ENCODE data around the gene MED27.
"Not testable (repeated sequence)": the region's sequence is repeated elsewhere in the genome, so short reads cannot be mapped to it uniquely, and the experiment has no call there.

Gene MED27

DNA sequence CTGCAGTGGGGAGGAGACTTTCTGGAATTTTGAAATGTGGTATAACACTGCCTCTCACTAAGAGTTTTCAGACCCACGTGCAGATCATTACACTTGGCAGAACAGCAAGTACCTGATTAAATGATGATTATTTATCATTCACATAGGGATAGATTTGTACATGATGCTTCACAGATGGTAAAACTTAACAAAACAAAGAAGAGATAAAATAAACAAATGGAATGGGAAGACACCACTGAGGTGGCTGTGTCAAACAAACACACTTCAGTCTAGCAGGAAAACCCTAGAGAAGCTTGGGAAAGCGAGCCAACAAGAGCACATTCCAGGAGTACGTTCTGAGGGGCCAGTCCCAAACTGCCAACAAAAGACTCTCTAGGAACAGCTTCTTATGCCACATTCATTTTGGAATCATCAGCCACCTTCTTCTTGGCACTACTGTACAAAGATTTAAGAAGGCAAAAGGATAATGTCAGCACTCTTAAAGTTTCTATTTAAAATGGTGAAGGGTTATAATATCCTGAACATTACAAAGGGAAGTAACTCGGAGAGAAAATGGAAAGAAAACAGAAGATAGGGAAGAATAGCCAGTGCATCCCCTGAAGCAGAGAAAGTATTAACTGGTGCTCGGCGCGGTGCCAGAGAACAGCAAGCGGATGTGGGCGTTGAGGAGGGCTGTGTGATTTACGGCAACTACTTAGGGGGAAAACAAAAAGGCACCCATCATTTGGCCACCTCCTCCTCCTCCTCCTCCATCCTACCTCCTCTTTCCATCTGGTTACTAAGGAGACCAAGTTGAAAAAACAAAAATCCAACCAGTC is 1.6 kb downstream of the MED27 start:
- DNase-seq (ENCODE audit: extremely low spot score, insufficient read length, low read depth) (no peak), FAIRE-seq (no peak)

DNA sequence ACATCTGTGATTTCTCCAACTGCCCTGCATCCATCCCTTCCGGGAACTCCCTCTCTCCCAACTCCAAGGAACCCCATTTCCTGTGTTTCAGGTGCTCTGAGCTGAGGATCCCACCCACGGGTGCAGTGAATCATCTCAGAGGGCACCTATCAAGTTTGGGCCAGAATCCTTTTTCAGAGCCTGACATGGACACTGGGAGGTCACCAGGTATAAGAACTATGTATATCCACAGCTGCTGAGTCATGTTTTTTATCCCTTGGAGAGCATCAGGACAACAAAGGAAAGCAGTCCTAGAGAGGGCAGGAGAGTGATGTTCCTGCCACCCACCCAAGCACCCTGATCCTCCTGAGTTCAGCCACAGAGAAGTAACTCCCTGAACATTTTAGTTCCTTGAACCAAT is 3.8 kb downstream of the MED27 start:
- FAIRE-seq (no peak), DNase-seq (ENCODE audit: extremely low spot score, insufficient read length, low read depth) (no peak)

DNA sequence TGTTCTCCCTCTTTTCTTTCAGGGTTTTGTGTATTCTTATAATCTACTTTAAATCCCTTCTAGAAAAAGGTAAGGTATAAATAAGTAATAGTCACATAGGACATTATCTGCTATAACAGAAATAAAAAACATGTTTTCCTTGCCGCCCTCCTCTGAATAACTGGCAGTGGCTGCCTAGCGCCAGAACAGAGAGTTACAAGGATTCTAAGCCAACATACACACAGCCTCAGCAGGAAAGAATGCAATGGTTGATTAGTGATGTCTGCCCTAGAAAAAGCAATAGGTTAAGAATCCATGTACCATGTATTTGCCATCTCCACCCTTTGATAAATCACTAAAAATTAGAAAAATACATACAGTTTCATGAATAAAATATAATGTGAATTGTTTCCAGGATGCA is 4.9 kb downstream of the MED27 start:
- DNase-seq (ENCODE audit: extremely low spot score, insufficient read length, low read depth) (no peak), FAIRE-seq (no peak)

DNA sequence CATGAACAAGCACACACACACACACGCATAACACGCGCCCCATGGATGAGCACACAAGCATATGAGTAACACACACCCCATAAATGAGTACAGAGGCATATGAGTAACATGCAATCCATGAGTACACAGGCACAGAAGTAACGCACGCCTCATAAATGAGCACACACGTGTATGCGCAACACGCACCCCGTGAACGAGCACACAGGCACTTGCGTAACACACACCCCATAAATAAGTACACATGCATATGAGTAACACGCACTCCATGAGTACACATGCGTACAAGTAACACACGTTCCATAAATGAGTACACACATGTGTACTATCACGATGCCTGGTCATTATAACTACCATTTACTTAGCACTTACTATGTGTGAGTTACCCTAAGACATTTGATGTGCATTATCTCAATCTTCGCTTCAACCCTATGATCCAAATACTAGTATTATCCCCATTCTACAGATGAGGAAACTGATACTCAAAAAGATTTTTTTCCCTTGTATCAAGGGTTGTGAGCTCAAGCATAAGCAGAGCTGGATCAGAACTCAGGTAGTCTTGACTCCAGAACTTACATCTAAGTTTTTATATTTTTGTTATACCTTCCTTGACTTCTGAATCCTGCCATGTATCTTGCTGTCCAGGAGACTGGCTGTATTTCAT is 7.7 kb downstream of the MED27 start:
- DNase-seq (ENCODE audit: extremely low spot score, insufficient read length, low read depth) (no peak), FAIRE-seq (no peak)

DNA sequence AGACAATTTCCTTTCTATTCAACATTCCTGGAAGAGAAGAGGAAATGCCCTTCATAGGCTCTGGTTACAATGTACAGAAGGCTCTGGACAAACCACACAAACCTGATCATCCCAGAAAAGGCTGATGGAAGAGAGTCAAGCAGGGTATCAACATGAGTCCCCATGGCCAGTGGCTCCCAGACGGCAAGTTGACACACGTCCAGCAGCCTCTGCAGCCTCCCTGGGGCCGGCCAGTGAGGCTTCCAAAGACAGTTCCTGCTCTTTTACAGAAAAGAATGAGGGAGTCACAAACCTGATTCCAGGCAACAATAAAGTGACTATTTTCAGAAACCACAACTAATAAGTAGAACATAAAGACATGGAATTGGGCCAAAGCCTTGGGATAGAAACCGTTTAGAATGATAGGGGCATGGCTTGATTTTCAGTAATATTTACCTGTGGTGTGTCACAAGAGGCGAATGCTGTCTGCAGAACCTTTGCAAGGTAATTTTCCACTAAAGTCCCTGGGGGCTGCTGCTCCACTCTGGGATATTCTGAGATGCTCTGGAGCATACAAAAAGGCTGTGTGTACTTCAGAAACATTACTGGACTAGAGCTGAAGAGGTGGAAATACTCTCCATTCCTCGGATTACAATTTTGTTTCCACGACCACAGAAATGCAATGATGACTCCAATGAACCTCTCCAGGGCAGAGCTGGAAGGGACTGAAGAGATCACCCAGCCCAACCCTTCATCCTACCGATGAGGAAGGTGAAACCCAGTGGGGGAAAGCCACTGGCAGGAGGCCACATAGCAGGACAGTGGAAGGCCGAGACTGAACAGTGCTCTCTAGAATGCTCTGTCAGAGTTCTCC is 10.4 kb downstream of the MED27 start:
- no peak for DNase-seq (ENCODE audit: extremely low spot score, insufficient read length, low read depth)
- no peak for FAIRE-seq

DNA sequence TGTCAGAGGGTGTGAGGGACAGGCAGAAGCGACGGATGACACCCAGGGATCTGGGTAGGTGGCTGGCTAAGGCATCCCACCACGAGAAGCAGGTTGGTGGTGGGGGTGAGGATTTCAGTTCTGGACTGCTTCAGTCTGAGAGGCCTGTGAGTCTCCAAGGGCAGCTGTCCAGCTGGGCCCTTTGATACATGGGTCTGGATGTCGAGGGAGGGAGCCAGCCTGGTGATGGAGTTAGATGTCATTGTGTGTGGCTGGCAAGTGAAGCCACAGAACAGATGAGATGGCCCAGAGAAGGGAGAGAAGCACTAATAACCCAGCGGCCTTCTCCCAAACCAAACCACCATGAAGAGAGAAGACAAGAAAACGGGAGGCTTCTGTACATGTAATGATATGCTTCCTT is 11.1 kb downstream of the MED27 start:
- FAIRE-seq (no peak), DNase-seq (ENCODE audit: extremely low spot score, insufficient read length, low read depth) (no peak)

DNA sequence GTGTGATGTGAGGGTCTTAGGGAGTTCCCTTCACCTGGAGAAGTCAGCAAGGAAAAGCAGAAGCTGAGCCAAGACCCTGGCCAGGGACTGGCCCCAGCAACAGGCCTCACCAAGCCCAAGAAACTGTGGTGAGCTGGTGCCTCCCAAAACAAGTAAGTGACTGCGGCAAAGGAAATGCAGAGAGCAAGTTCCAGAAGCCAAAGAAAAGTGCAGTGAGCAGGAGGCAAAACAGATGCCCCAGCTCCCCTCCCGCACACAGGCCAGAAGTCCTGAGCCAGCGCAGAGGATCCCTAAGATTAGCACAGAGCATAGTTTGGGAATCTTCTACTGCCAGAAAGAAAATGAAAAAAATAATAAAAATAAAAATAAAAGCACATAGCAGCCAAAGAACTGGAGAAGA is 13.2 kb downstream of the MED27 start:
- DNase-seq (ENCODE audit: extremely low spot score, insufficient read length, low read depth) = no peak
- FAIRE-seq = no peak

DNA sequence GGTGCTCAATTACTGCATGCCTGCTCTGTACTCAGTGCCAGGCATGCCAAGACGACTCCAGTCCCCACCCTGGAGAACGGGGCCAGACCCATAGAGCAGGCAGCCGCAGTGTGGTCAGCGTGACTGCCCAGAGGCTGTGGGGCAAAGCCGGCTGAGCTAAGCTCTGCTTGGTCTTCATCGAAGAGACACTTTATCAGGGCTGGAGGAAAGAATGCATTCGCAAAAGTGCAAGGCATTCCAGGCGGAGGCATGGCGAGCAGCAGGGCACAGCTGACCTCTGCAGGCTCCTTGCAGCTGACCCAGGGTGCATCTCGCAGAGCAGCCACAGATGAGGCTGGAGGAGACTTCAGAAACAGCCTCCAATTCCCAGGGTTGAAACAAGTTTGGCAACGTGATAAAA is 13.6 kb downstream of the MED27 start:
- FAIRE-seq (no peak), DNase-seq (ENCODE audit: extremely low spot score, insufficient read length, low read depth) (no peak)

DNA sequence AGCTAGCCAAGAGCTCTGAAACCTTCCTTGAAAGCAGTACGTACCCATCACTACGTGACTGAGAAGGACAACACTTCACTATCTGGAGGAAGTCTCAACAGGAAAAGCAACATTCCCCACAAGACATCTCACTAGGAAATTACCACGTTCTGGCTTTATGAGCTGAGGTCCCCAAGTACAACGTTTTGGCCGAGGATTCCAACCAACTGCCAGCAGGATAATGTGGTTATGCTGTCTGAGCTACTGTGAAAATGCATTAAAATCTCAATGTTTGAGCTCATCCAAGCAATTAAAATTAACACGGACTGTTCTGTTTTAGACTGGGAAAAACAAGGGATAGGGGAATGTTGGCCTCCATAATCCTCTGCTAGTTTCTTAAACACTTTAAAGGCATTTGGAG is 16.4 kb downstream of the MED27 start:
- no peak for FAIRE-seq
- no peak for DNase-seq (ENCODE audit: extremely low spot score, insufficient read length, low read depth)

DNA sequence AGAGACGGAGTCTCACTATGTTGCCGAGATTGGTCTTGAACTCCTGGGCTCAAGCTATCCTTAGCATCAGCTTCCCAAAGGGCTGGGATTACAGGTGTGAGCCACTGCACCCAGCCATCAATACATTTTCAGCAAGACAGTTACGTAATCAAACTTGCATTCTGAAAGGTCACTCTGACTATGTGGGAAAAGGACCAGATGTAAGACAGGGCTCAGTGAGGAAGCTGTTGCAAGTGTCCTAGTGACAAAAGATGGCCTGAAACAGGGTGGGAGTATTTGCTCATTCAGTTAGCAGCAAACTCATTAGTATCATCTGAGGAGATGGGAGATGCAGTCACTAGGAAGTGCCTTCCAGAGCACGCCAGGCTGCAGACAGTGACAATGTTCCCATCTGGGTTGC is 16.9 kb downstream of the MED27 start:
- FAIRE-seq (no peak), DNase-seq (ENCODE audit: extremely low spot score, insufficient read length, low read depth) (no peak)

DNA sequence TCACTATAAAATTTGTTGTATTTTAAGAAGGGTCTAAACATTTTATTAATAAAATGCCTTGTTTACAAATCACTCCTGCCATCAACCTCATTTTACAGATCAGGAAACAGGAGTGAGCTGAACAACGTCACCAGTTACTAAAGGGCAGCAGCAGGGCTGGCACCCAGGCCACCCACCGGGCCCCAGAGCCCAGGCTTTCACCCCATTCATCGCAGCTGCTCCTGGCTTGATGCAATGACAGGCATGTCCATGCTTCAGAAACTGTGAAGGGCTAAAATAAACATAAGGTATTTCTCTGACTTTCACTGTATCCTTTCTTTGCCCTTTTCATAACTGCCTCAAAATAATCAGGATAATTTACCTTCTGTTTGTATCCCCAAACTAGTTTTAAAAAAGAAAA is 18.1 kb downstream of the MED27 start:
- no peak for FAIRE-seq
- DNase-seq (ENCODE audit: extremely low spot score, insufficient read length, low read depth) = no peak

DNA sequence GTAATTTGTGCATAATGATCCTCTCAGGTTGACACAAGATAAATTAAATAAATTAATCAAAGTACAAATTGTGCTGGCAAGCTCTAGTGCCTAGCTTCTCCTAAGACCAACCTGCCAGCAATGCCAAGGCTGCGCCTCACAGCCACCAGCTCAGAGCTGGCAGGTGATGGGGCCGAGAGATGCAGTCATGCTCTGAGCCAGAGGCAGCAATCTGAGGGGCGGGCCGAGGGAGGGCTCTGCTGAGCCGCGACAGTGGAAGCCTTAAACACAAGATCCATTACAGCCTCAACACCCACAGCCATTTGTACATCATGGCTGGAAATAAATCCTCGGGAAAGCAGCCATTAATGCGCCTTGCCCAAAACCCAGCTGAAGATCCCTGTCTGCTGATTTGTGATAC is 20.3 kb downstream of the MED27 start:
- DNase-seq (ENCODE audit: extremely low spot score, insufficient read length, low read depth) = no peak
- no peak for FAIRE-seq

DNA sequence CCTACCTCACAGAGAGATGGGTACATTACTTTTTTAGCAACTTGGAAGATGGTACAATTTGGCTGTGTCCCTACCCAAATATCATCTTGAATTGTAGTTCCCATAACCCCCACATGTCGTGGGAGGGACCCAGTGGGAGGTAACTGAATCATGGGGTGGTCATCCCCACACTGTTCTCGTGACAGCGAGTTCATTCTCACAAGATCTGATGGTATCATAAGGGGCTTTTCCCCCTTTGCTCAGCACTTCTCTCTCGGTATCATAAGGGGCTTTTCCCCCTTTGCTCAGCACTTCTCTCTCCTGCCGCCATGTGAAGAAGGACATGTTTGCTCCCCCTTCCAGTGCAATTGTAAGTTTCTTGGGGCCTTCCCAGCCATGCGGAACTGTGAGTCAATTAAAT is 21.4 kb downstream of the MED27 start:
- not testable (repeated sequence) for FAIRE-seq; DNase-seq (ENCODE audit: extremely low spot score, insufficient read length, low read depth)

DNA sequence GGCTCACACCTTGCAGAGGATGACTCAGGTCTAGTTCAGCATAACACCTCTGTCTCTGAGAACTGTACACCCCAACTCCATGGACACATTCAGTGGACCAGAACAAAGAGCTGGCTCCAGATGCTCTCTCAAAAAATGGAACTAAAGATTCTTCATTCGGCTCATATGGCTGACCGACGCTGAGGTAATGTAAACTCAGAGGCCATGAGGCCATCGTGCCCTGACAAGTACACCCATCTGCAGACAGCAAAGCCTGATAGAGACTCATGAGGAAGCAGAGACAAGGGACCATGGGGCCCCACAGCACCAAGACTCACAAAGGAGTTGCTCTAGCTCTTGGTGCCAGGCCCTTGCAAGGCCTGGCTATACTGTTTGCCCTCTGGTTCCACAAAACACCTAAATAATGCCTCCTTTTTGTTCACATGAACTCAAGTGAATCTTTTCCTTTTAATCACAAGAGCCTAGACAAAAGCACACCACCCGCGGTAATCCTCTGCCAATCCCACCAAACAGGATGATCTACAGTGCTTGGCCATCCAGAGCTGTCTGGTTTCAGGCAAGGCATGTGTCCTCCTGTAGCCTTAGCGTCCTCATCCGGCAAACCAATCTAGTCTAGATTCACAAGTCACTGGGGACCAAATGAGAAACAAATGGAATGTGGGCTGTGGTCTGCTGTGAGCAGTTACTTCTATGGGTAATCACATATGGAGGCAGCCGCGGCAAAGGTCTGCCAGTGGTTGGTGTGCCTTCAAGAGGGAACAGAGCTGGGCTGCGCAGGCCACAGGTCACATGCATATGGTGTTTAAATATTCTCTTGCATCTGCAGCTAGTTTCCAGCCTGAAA is 22.7 kb downstream of the MED27 start:
- FAIRE-seq (no peak), DNase-seq (ENCODE audit: extremely low spot score, insufficient read length, low read depth) (no peak)

DNA sequence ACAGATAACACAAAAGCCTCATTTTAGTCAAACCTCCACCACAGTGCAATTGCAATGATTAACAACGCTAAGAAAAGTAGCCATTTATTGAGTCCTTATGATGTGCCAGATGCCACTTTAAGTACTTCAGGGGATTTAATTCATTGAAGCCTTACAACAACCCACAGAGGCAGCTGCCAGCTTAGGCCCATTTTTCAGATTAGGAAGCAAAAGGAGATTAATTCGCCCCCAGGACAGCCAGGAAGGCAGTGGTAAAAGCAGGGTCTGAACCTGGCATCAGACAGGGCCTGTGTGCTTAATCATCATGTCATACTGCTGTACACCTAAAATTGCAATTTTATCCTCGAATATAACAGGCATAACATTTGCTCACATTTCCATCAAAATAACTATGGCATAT is 23.9 kb downstream of the MED27 start:
- FAIRE-seq (no peak), DNase-seq (ENCODE audit: extremely low spot score, insufficient read length, low read depth) (no peak)

DNA sequence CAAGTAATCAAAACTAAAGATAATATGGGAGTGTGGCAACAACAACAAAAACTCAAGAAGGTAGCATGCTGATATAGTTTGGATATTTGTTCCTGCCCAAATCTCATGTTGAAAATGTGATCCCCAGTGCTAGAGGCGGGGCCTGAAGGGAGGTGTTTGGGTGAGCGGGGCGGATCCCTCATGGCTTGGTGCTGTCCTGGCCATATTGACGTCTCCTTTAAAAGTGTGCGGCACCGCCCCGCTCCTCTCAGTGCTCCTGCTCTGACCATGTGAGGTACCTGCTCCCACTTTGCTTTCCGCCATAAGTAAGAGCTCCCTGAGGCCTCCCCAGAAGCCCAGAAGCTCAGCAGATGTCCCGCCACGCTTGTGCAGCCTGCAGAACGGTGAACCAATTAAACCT is 25.6 kb downstream of the MED27 start:
- DNase-seq (ENCODE audit: extremely low spot score, insufficient read length, low read depth) = no peak
- FAIRE-seq = no peak

DNA sequence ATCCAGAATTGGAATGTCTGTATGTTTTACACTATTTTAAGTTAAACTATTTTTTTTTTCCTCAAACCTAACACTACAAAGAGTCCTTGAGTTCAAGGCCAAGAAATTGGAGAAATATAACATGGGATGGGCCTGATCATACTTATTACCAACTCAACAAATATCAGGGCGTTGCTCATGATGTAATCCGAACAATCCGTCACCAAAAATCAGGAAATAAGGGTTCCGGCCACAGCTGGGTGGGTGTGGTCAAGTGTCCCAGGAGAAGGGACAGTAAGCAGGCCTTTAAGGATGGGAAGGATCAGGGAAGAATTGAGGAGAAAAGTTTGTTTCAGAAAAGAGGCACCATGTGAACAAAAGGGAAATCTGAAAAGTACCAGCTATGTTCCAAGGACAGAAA is 29.8 kb downstream of the MED27 start:
- FAIRE-seq = no peak
- no peak for DNase-seq (ENCODE audit: extremely low spot score, insufficient read length, low read depth)

DNA sequence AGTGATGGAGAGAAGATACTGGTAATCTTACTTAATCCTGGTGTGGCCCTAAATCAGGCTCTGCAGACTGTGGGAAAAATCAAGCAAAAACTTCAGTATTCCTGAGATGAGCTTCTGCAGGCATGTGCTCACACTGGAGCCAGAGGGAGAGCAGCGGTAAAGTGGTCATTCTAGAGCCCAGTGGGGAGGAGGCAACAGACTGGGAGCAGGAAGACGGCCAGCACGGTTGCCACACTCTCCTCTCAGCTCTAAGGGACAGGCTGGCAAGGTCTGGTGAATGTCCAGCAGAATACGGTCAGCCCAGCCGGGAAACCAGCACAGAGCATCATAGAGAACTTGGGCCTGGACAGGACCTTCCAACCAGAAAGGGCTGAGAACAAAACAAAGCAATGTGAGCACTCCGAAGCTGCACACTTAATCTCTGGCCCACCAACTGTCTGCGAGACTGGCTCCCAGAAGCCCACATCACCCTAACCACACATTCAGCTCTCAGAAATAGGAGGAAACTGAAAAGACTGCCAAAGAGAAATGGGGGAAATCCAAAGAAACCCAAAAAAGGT is 30.3 kb downstream of the MED27 start:
- FAIRE-seq = no peak
- no peak for DNase-seq (ENCODE audit: extremely low spot score, insufficient read length, low read depth)

DNA sequence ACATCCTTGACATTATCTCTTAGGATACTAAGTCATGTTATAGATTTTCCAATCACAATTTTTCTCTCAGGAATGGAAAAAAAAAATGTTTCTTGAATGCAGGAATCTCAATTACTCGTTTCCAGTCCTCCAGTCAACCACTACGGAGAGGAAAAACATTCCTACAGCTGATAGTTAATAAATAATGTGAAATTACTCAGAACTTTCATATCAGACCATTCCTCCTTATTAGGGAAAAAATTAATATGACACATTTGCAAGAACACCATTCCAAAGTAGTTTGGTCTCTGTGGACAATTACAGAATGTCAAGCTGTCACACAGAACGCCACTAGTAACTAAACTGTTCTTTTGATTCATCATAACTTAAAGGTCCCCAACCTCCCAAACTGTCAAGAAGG is 31.5 kb downstream of the MED27 start:
- no peak for DNase-seq (ENCODE audit: extremely low spot score, insufficient read length, low read depth)
- no peak for FAIRE-seq

DNA sequence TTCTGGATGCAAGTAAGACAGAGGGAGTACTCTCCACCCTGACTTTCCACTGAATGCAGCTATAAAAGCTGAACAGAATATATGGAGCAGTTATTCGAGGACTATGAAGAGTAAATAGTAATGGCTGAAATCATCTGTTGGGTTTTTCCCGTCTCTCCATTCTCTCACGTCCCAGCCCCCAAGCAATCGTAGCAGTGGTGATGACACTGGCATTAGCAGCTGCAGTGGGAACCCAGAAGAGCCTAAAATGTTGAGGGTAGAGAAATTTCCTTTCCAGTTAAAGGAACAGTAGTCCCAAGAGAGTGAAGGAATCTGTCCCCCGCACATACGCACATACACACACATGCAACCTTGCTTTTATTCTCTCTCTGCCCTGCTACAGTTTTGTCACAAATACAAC is 33.2 kb downstream of the MED27 start:
- DNase-seq (ENCODE audit: extremely low spot score, insufficient read length, low read depth) = no peak
- no peak for FAIRE-seq
